WTC11 (cell line): ENCODE data around the gene ZFHX3. TPM values are rescaled to one million over a fixed set of nuclear protein-coding genes. Genes with fewer than 3 reads are reported as not detected.

Source experiments
- ATAC-seq: fragments of 200-7000 bp; cut with Tn5 transposase; 2 replicates; pipeline ENCODE4 v1.10.0; 2021; ENCODE audit warnings: mild to moderate bottlenecking, moderate library complexity
- CTCF ChIA-PET: fragments of 300-600 bp; sonication (Branson Sonifier 250); formaldehyde crosslinking; loops from one replicate; lab custom pipeline; 2021; ENCODE audit warnings: antibody characterized with exemption; lab: Charles Lee
- POLR2A ChIA-PET: fragments of 350-600 bp; sonication (Branson Sonifier 250); formaldehyde crosslinking; loops from one replicate; lab custom pipeline; 2021; ENCODE audit warnings: antibody characterized with exemption; lab: Charles Lee
- DNase-seq: peaks from one replicate; pipeline ENCODE4 v3.0.0; 2021; ENCODE audit warnings: low spot score
- H3K27ac Mint-ChIP-seq: 2 replicates; pipeline ENCODE4 v1.8.0; 2021; ENCODE audit warnings: mixed read lengths
- H3K27me3 Mint-ChIP-seq: 2 replicates; pipeline ENCODE4 v1.8.0; 2021; ENCODE audit warnings: low read depth, mild to moderate bottlenecking, moderate library complexity, mixed read lengths
- H3K36me3 Mint-ChIP-seq: 2 replicates; pipeline ENCODE4 v1.8.0; 2021; ENCODE audit warnings: mixed read lengths
- H3K4me1 Mint-ChIP-seq: 2 replicates; pipeline ENCODE4 v1.8.0; 2022; ENCODE audit warnings: mixed read lengths
- H3K4me3 Mint-ChIP-seq: 2 replicates; pipeline ENCODE4 v1.8.0; 2021; ENCODE audit warnings: mild to moderate bottlenecking, moderate library complexity, mixed read lengths
- H3K9me3 Mint-ChIP-seq: 2 replicates; pipeline ENCODE4 v1.8.0; 2021; ENCODE audit warnings: mixed read lengths
- ATF1 ChIP-seq: sonication (generic); formaldehyde crosslinking; IDR thresholded peaks from 2 replicates; pipeline ENCODE4 v1.8.1; 2023; ENCODE audit warnings: mild to moderate bottlenecking, moderate library complexity, missing genetic modification reagents
- CREM ChIP-seq: sonication (generic); formaldehyde crosslinking; IDR thresholded peaks from 2 replicates; pipeline ENCODE4 v1.8.1; 2022; ENCODE audit warnings: mild to moderate bottlenecking, missing genetic modification reagents, moderate library complexity
- EMX1 ChIP-seq: fragments of 250-450 bp; sonication (Bioruptor Pico); IDR thresholded peaks from 2 replicates; pipeline ENCODE4 v1.8.0; 2021; ENCODE audit warnings: mild to moderate bottlenecking
- FOXJ3 ChIP-seq: sonication (generic); formaldehyde crosslinking; IDR thresholded peaks from 2 replicates; pipeline ENCODE4 v1.9.0; 2021; ENCODE audit warnings: missing genetic modification reagents, mild to moderate bottlenecking, borderline replicate concordance
- FOXP4 ChIP-seq: sonication (generic); formaldehyde crosslinking; IDR thresholded peaks from 2 replicates; pipeline ENCODE4 v1.8.0; 2022; ENCODE audit warnings: mild to moderate bottlenecking, missing genetic modification reagents
- HMGA2 ChIP-seq: fragments of 250-450 bp; sonication (Bioruptor Pico); IDR thresholded peaks from 2 replicates; pipeline ENCODE4 v1.4.0; 2021; ENCODE audit warnings: mild to moderate bottlenecking, moderate library complexity
- IRF2 ChIP-seq: sonication (generic); formaldehyde crosslinking; IDR thresholded peaks from 2 replicates; pipeline ENCODE4 v1.8.0; 2022; ENCODE audit warnings: low read depth, missing genetic modification reagents, borderline replicate concordance
- NFATC4 ChIP-seq: fragments of 250-450 bp; sonication (Bioruptor Pico); IDR thresholded peaks from 2 replicates; pipeline ENCODE4 v1.9.0; 2021; ENCODE audit warnings: mild to moderate bottlenecking
- NR2C2 ChIP-seq: sonication (generic); formaldehyde crosslinking; IDR thresholded peaks from 2 replicates; pipeline ENCODE4 v1.8.0; 2022; ENCODE audit warnings: mild to moderate bottlenecking, missing genetic modification reagents
- SOX15 ChIP-seq: fragments of 250-450 bp; sonication (Bioruptor Pico); IDR thresholded peaks from 2 replicates; pipeline ENCODE4 v1.9.0; 2021; ENCODE audit warnings: mild to moderate bottlenecking
- TP53 ChIP-seq: sonication (generic); formaldehyde crosslinking; IDR thresholded peaks from 2 replicates; pipeline ENCODE4 v1.8.1; 2023; ENCODE audit warnings: mild to moderate bottlenecking, missing genetic modification reagents
- USF1 ChIP-seq: sonication (generic); formaldehyde crosslinking; IDR thresholded peaks from 2 replicates; pipeline ENCODE4 v1.8.0; 2022; ENCODE audit warnings: mild to moderate bottlenecking, missing genetic modification reagents
- ZMAT4 ChIP-seq: fragments of 250-450 bp; sonication (Bioruptor Pico); IDR thresholded peaks from 2 replicates; pipeline ENCODE4 v1.9.0; 2021; ENCODE audit warnings: mild to moderate bottlenecking
- ZNF121 ChIP-seq: sonication (generic); formaldehyde crosslinking; IDR thresholded peaks from 2 replicates; pipeline ENCODE4 v1.8.0; 2023; ENCODE audit warnings: missing genetic modification reagents
- ZNF219 ChIP-seq: sonication (generic); formaldehyde crosslinking; IDR thresholded peaks from 2 replicates; pipeline ENCODE4 v1.8.0; 2023; ENCODE audit warnings: missing genetic modification reagents, mild to moderate bottlenecking, borderline replicate concordance
- ZNF263 ChIP-seq: sonication (generic); formaldehyde crosslinking; IDR thresholded peaks from 2 replicates; pipeline ENCODE4 v1.8.1; 2022; ENCODE audit warnings: low read depth, mild to moderate bottlenecking, moderate library complexity, missing genetic modification reagents
- ZNF281 ChIP-seq: sonication (generic); formaldehyde crosslinking; IDR thresholded peaks from 2 replicates; pipeline ENCODE4 v1.8.0; 2023; ENCODE audit warnings: mild to moderate bottlenecking, missing genetic modification reagents
- ZNF317 ChIP-seq: sonication (generic); formaldehyde crosslinking; IDR thresholded peaks from 2 replicates; pipeline ENCODE4 v1.8.1; 2023; ENCODE audit warnings: low read depth, mild to moderate bottlenecking, moderate library complexity, missing genetic modification reagents, borderline replicate concordance
- total RNA-seq: library from RNA; stranded (reverse); gene quantifications from 3 replicates; pipeline ENCODE4 v1.2.3, GENCODE V29; 2021
- TF ChIP-seq, protein P1 (sequence below): sonication (generic); formaldehyde crosslinking; IDR thresholded peaks from 2 replicates; pipeline ENCODE4 v1.8.1; 2022; ENCODE audit warnings: mild to moderate bottlenecking, missing genetic modification reagents, moderate library complexity, borderline replicate concordance
- TF ChIP-seq, protein P2 (sequence below): sonication (generic); formaldehyde crosslinking; IDR thresholded peaks from 2 replicates; pipeline ENCODE4 v1.8.1; 2023; ENCODE audit warnings: mild to moderate bottlenecking, missing genetic modification reagents, borderline replicate concordance

Gene ZFHX3
- total RNA-seq, 1 experiment from 2014 or later, result 5.7 TPM

- Mint-ChIP-seq H3K4me3 (no peak overlapping the region), H3K36me3 (peaks cover 20% of the 10 kb centered on the region), H3K9me3 (peaks cover 26% of the 10 kb centered on the region), H3K4me1 (peaks cover 6% of the 10 kb centered on the region; the same call in 1 of the 2 replicates), H3K27me3 (no peaks in the 10 kb centered on the region), H3K27ac (no peak overlapping the region)
- TF ChIP-seq ATF1 (CRISPR knock-in tag), result no peak
- DNase-seq, result no peak
- CTCF ChIA-PET, result interaction anchor here (1.1 to 1.2 kb wide), 2 partner anchors 79 to 241 kb away, joined by 3 read pairs; no protein-coding TSS in a partner anchor
- ATAC-seq, result no peak
- POLR2A ChIA-PET, result no interaction called here
These were observed 294.0 kb downstream of the ZFHX3 start for GRCh38 chr16:72753881-72754280.

- no peak for ATAC-seq
These were observed 295.8 kb downstream of the ZFHX3 start for GRCh38 chr16:72752004-72752695.

More at GRCh38 chr16:72752004-72752695, 295.8 kb downstream of the ZFHX3 start:
- TF ChIP-seq NR2C2 (CRISPR knock-in tag) (no peak), HMGA2 (CRISPR knock-in tag) (no peak), EMX1 (CRISPR knock-in tag) (no peak), ZNF219 (CRISPR knock-in tag) (no peak), FOXP4 (CRISPR knock-in tag) (no peak), IRF2 (CRISPR knock-in tag) (no peak), ZNF263 (no peak), ZMAT4 (CRISPR knock-in tag) (no peak), TP53 (no peak), SOX15 (CRISPR knock-in tag) (no peak), FOXJ3 (CRISPR knock-in tag) (no peak), ATF1 (CRISPR knock-in tag) (no peak), ZNF121 (CRISPR knock-in tag) (no peak), ZNF281 (no peak), ZNF317 (no peak), CREM (no peak), USF1 (CRISPR knock-in tag) (no peak), NFATC4 (CRISPR knock-in tag) (no peak)
- TF ChIP-seq, protein P1, sequence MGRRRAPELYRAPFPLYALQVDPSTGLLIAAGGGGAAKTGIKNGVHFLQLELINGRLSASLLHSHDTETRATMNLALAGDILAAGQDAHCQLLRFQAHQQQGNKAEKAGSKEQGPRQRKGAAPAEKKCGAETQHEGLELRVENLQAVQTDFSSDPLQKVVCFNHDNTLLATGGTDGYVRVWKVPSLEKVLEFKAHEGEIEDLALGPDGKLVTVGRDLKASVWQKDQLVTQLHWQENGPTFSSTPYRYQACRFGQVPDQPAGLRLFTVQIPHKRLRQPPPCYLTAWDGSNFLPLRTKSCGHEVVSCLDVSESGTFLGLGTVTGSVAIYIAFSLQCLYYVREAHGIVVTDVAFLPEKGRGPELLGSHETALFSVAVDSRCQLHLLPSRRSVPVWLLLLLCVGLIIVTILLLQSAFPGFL, result no peak
- TF ChIP-seq, protein P2, sequence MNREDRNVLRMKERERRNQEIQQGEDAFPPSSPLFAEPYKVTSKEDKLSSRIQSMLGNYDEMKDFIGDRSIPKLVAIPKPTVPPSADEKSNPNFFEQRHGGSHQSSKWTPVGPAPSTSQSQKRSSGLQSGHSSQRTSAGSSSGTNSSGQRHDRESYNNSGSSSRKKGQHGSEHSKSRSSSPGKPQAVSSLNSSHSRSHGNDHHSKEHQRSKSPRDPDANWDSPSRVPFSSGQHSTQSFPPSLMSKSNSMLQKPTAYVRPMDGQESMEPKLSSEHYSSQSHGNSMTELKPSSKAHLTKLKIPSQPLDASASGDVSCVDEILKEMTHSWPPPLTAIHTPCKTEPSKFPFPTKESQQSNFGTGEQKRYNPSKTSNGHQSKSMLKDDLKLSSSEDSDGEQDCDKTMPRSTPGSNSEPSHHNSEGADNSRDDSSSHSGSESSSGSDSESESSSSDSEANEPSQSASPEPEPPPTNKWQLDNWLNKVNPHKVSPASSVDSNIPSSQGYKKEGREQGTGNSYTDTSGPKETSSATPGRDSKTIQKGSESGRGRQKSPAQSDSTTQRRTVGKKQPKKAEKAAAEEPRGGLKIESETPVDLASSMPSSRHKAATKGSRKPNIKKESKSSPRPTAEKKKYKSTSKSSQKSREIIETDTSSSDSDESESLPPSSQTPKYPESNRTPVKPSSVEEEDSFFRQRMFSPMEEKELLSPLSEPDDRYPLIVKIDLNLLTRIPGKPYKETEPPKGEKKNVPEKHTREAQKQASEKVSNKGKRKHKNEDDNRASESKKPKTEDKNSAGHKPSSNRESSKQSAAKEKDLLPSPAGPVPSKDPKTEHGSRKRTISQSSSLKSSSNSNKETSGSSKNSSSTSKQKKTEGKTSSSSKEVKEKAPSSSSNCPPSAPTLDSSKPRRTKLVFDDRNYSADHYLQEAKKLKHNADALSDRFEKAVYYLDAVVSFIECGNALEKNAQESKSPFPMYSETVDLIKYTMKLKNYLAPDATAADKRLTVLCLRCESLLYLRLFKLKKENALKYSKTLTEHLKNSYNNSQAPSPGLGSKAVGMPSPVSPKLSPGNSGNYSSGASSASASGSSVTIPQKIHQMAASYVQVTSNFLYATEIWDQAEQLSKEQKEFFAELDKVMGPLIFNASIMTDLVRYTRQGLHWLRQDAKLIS (CRISPR knock-in tag), result no peak
- CTCF ChIA-PET, result interaction anchor here (1.0 kb wide), 1 partner anchor 105 kb away, joined by 4 read pairs; no protein-coding TSS in a partner anchor
- DNase-seq, result no peak
- Mint-ChIP-seq H3K4me3 (no peak overlapping the region), H3K9me3 (peaks cover 10% of the 10 kb centered on the region), H3K36me3 (peaks cover 6% of the 10 kb centered on the region), H3K4me1 (peaks cover 6% of the 10 kb centered on the region; the same call in 1 of the 2 replicates), H3K27ac (no peak overlapping the region), H3K27me3 (no peaks in the 10 kb centered on the region)
- POLR2A ChIA-PET, result no interaction called here
